WERI-Rb-1 (cell line): Measurements from ENCODE around the gene DCLK1.

Experiments
- DNase-seq: peaks from one replicate; pipeline ENCODE4 v3.0.0-alpha.2; 2020
- H3K27ac ChIP-seq: fragments of 250-450 bp; sonication (Bioruptor Pico); 2 replicates; pipeline ENCODE4 v1.5.1; 2020; ENCODE audit warnings: mild to moderate bottlenecking, moderate library complexity
- H3K27me3 ChIP-seq: fragments of 250-450 bp; sonication (Bioruptor Pico); 2 replicates; pipeline ENCODE4 v1.5.1; 2021; ENCODE audit warnings: mild to moderate bottlenecking, low read depth, moderate library complexity; ENCODE audit not compliant: insufficient read depth, severe bottlenecking
- H3K36me3 ChIP-seq: fragments of 250-450 bp; sonication (Bioruptor Pico); 2 replicates; pipeline ENCODE4 v1.5.1; 2020; ENCODE audit warnings: mild to moderate bottlenecking, moderate library complexity
- H3K4me3 ChIP-seq: 2 replicates; pipeline ENCODE4 v1.5.1; 2011; ENCODE audit warnings: low read depth, mild to moderate bottlenecking, control low read depth, low read length
- H3K9me3 ChIP-seq: fragments of 250-450 bp; sonication (Bioruptor Pico); 2 replicates; pipeline ENCODE4 v1.5.1; 2021; ENCODE audit warnings: mild to moderate bottlenecking, moderate library complexity; ENCODE audit not compliant: severe bottlenecking
- CTCF ChIP-seq: IDR thresholded peaks from 2 replicates; pipeline ENCODE4 v1.5.1; 2011; ENCODE audit warnings: low read depth, mild to moderate bottlenecking, control low read depth, inconsistent platforms, low read length

The DCLK1 gene

GRCh38 chr13:36131222-36131930 lies at the start of gene DCLK1:
Gene DCLK1 (minus strand): TSS chr13:36131382.
- TF ChIP-seq CTCF, result no peak
- Histone ChIP-seq H3K27me3 (no peaks in the 10 kb centered on the region), H3K9me3 (no peaks in the 10 kb centered on the region), H3K4me3 (peak within 1 kb of the TSS; percentile 59), H3K36me3 (no peaks in the 10 kb centered on the region), H3K27ac (no peak within 1 kb of the TSS)
- DNase-seq, result peak; percentile 70

- Histone ChIP-seq H3K27me3 (no peaks in the 10 kb centered on the region), H3K4me3 (no peak overlapping the region), H3K36me3 (no peaks in the 10 kb centered on the region), H3K9me3 (no peaks in the 10 kb centered on the region), H3K27ac (no peak overlapping the region)
- no peak for TF ChIP-seq CTCF
- DNase-seq, result no peak
Observed at GRCh38 chr13:36175621-36176020, 44.4 kb upstream of the DCLK1 start.

GRCh38 chr13:36174923-36175322 lies 43.7 kb upstream of the DCLK1 start:
- H3K4me3 ChIP-seq, result no peak overlapping the region
- H3K27ac ChIP-seq, result no peak overlapping the region
- H3K27me3 ChIP-seq, result no peaks in the 10 kb centered on the region
- no peak for DNase-seq
- H3K36me3 ChIP-seq, result no peaks in the 10 kb centered on the region; the same call in 1 of the 2 replicates
- no peak for TF ChIP-seq CTCF
- no peaks in the 10 kb centered on the region for H3K9me3 ChIP-seq

- H3K4me3 ChIP-seq, result no peak overlapping the region
- DNase-seq, result no peak
- no peak for TF ChIP-seq CTCF
- no peaks in the 10 kb centered on the region for H3K27me3 ChIP-seq
- no peak overlapping the region for H3K27ac ChIP-seq
- no peaks in the 10 kb centered on the region for H3K9me3 ChIP-seq
- no peaks in the 10 kb centered on the region; the same call in 1 of the 2 replicates for H3K36me3 ChIP-seq
Observed at GRCh38 chr13:36173571-36174322, 42.6 kb upstream of the DCLK1 start.

- Histone ChIP-seq H3K27me3 (no peaks in the 10 kb centered on the region), H3K9me3 (no peaks in the 10 kb centered on the region), H3K4me3 (no peak overlapping the region), H3K36me3 (no peaks in the 10 kb centered on the region; the same call in 1 of the 2 replicates), H3K27ac (no peak overlapping the region)
- DNase-seq, result no peak
- no peak for TF ChIP-seq CTCF
Observed at GRCh38 chr13:36166046-36166445, 34.9 kb upstream of the DCLK1 start.
